Measurements from ENCODE around the gene DAW1.

Gene DAW1

GRCh38 chr2:227886149-227886548, 14.7 kb downstream of the DAW1 start:
- Histone ChIP-seq H3K27me3 (ENCODE audit: control insufficient read depth, insufficient read depth, low read length) (no peaks in the 10 kb centered on the region), H3K9me3 (ENCODE audit: control insufficient read depth, low read length) (no peaks in the 10 kb centered on the region), H3K9ac (ENCODE audit: low read length) (no peak overlapping the region), H3K4me3 (ENCODE audit: low read length) (no peak overlapping the region), H3K36me3 (ENCODE audit: control insufficient read depth, insufficient read depth, low read length) (no peaks in the 10 kb centered on the region), H3K4me1 (ENCODE audit: control insufficient read depth, insufficient read depth, low read length) (no peaks in the 10 kb centered on the region)

DNA sequence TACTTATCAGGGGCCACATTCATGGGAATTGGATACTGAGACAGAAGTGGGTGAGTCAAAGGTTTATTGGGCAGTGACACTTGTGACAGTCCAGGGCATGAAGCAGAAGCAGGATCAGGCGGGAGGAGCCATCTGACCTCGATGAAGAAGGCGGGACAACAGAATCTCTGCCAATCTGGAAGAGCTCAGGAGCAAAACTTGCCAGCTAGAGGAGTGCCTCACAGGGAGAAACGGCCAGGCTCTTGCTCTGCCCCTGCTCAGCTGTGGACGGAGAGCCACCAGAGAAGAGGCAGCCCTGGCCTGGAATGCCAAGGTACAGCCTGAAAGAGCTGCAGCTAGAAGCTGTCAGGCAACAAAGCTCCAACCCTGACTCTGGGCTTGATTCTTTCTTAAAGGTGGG, 16.9 kb downstream of the DAW1 start:
- no peaks in the 10 kb centered on the region for H3K4me1 ChIP-seq (ENCODE audit: control insufficient read depth, insufficient read depth, low read length)
- no peaks in the 10 kb centered on the region for H3K9me3 ChIP-seq (ENCODE audit: control insufficient read depth, low read length)
- H3K9ac ChIP-seq (ENCODE audit: low read length): no peak overlapping the region
- H3K36me3 ChIP-seq (ENCODE audit: control insufficient read depth, insufficient read depth, low read length): no peaks in the 10 kb centered on the region
- no peak overlapping the region for H3K4me3 ChIP-seq (ENCODE audit: low read length)
- H3K27me3 ChIP-seq (ENCODE audit: control insufficient read depth, insufficient read depth, low read length): no peaks in the 10 kb centered on the region

DNA sequence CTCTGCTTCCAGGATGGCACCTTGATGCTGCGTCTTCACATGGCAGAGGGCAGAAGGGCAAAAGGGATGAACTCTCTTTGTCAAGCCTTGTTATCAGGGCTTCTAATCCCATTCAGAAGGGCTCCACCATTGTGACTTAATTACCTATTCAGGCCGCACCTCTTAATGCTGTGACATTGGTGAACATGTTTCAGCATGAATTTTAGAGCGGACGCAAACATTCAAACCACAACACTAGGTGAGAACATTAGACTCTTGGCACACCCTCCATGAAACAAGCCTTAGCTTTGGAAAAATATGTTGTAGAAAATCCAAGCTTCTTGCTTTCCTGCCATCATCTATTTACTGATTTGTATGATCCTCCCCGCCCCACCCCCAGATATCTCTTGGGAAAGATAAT, 17.9 kb downstream of the DAW1 start:
- H3K27me3 ChIP-seq (ENCODE audit: control insufficient read depth, insufficient read depth, low read length): no peaks in the 10 kb centered on the region
- H3K9ac ChIP-seq (ENCODE audit: low read length): no peak overlapping the region
- no peaks in the 10 kb centered on the region for H3K36me3 ChIP-seq (ENCODE audit: control insufficient read depth, insufficient read depth, low read length)
- H3K4me3 ChIP-seq (ENCODE audit: low read length): no peak overlapping the region
- no peaks in the 10 kb centered on the region for H3K4me1 ChIP-seq (ENCODE audit: control insufficient read depth, insufficient read depth, low read length)
- H3K9me3 ChIP-seq (ENCODE audit: control insufficient read depth, low read length): no peaks in the 10 kb centered on the region

GRCh38 chr2:227890495-227891079, 19.2 kb downstream of the DAW1 start:
- Histone ChIP-seq H3K9me3 (ENCODE audit: control insufficient read depth, low read length) (no peaks in the 10 kb centered on the region), H3K9ac (ENCODE audit: low read length) (no peak overlapping the region), H3K4me1 (ENCODE audit: control insufficient read depth, insufficient read depth, low read length) (no peaks in the 10 kb centered on the region), H3K36me3 (ENCODE audit: control insufficient read depth, insufficient read depth, low read length) (no peaks in the 10 kb centered on the region), H3K27me3 (ENCODE audit: control insufficient read depth, insufficient read depth, low read length) (no peaks in the 10 kb centered on the region), H3K4me3 (ENCODE audit: low read length) (no peak overlapping the region)

DNA sequence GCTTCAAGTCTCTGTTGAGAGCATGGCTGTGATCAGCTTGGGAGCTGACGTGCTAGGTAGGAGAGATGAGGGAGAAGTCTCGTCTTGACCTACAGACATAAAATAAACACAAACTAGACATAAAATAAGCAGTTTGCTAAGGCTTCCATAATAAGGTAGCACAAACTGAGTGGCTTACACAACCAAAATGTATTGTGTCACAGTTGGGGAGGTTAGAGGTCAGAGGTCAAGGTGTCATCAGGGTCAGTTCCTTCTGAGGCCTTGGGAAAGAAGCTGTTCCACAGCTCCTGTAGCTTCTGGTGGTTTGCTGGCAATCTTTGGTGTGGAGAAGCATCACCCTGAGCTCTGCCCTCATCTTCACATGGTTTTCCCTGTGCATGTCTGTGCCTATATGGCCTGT, 20.2 kb downstream of the DAW1 start:
- H3K27me3 ChIP-seq (ENCODE audit: control insufficient read depth, insufficient read depth, low read length): no peaks in the 10 kb centered on the region
- H3K4me3 ChIP-seq (ENCODE audit: low read length): no peak overlapping the region
- no peaks in the 10 kb centered on the region for H3K36me3 ChIP-seq (ENCODE audit: control insufficient read depth, insufficient read depth, low read length)
- H3K9me3 ChIP-seq (ENCODE audit: control insufficient read depth, low read length): no peaks in the 10 kb centered on the region
- H3K4me1 ChIP-seq (ENCODE audit: control insufficient read depth, insufficient read depth, low read length): no peaks in the 10 kb centered on the region
- H3K9ac ChIP-seq (ENCODE audit: low read length): no peak overlapping the region

- no peaks in the 10 kb centered on the region for H3K36me3 ChIP-seq (ENCODE audit: control insufficient read depth, insufficient read depth, low read length)
- peaks cover 14% of the 10 kb centered on the region for H3K27me3 ChIP-seq (ENCODE audit: control insufficient read depth, insufficient read depth, low read length)
- no peak overlapping the region for H3K4me3 ChIP-seq (ENCODE audit: low read length)
- no peaks in the 10 kb centered on the region for H3K4me1 ChIP-seq (ENCODE audit: control insufficient read depth, insufficient read depth, low read length)
- H3K9me3 ChIP-seq (ENCODE audit: control insufficient read depth, low read length): no peaks in the 10 kb centered on the region
- H3K9ac ChIP-seq (ENCODE audit: low read length): no peak overlapping the region
These were observed 31.9 kb downstream of the DAW1 start for GRCh38 chr2:227903381-227903780.

- no peaks in the 10 kb centered on the region for H3K9me3 ChIP-seq (ENCODE audit: control insufficient read depth, low read length)
- peaks cover 7% of the 10 kb centered on the region for H3K27me3 ChIP-seq (ENCODE audit: control insufficient read depth, insufficient read depth, low read length)
- H3K36me3 ChIP-seq (ENCODE audit: control insufficient read depth, insufficient read depth, low read length): no peaks in the 10 kb centered on the region
- no peaks in the 10 kb centered on the region for H3K4me1 ChIP-seq (ENCODE audit: control insufficient read depth, insufficient read depth, low read length)
- no peak overlapping the region for H3K9ac ChIP-seq (ENCODE audit: low read length)
- H3K4me3 ChIP-seq (ENCODE audit: low read length): no peak overlapping the region
These were observed 35.6 kb downstream of the DAW1 start for GRCh38 chr2:227906991-227907390.

DNA sequence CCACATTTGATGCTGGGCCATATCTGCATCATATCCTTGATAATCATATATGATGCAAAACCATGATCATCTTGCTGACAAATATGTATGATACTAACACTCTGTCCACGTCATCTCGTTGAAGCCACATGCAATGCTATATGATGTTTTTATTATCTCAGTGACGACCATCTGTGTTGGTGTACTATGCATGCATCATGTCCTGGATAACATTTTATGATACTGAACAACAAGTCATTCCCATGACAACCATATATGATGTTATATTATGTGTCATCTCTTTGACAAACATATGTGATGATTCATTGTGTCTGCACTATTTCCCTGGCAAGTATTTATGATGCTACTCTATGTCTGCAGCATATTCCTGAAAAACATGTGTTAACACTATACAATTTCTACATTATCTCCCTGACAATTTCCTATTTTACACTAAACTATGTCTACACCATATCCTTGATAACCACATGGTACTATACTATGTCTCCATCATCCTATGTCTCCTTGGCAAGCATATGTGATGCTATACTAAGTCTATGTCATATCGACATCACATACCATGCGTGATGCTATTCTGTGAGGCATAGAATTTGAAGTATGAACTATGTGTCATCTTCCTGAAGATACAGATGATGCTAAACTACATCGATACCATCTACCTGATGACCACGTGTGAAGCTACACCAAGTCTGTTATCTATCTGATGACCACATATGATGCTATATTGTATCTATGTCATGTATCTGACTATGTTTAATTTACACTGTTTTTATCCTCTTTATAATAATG, 37.0 kb downstream of the DAW1 start:
- Histone ChIP-seq H3K36me3 (ENCODE audit: control insufficient read depth, insufficient read depth, low read length) (no peaks in the 10 kb centered on the region), H3K27me3 (ENCODE audit: control insufficient read depth, insufficient read depth, low read length) (no peaks in the 10 kb centered on the region)

DNA sequence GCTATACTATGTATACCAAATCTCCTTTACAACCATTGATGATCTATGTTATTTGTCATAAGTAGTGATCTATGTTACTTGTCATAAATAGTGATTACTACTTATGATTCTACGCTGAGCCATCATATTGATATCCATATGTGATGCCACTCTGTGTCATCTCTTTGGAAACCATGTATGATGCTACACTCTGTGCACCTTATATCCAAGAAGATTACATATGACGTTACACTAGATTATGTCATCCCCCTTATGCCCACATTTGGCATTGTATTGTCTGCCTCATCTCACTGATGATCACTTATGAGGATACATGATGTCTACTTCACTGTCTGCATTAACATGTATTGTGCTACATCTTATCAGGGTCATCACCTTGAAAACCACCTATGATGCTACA, 42.9 kb downstream of the DAW1 start:
- Histone ChIP-seq H3K9me3 (ENCODE audit: control insufficient read depth, low read length) (no peaks in the 10 kb centered on the region), H3K36me3 (ENCODE audit: control insufficient read depth, insufficient read depth, low read length) (no peaks in the 10 kb centered on the region), H3K27me3 (ENCODE audit: control insufficient read depth, insufficient read depth, low read length) (no peaks in the 10 kb centered on the region), H3K4me3 (ENCODE audit: low read length) (no peak overlapping the region), H3K4me1 (ENCODE audit: control insufficient read depth, insufficient read depth, low read length) (no peaks in the 10 kb centered on the region), H3K9ac (ENCODE audit: low read length) (no peak overlapping the region)

More for the DNA sequence above, 37.0 kb downstream of the DAW1 start:
- no peak overlapping the region for H3K4me3 ChIP-seq (ENCODE audit: low read length)
- no peaks in the 10 kb centered on the region for H3K9me3 ChIP-seq (ENCODE audit: control insufficient read depth, low read length)
- H3K9ac ChIP-seq (ENCODE audit: low read length): no peak overlapping the region
- H3K4me1 ChIP-seq (ENCODE audit: control insufficient read depth, insufficient read depth, low read length): no peaks in the 10 kb centered on the region

GRCh38 chr2:227921648-227922047, 50.2 kb downstream of the DAW1 start:
- H3K4me1 ChIP-seq (ENCODE audit: control insufficient read depth, insufficient read depth, low read length): peaks cover 8% of the 10 kb centered on the region
- H3K4me3 ChIP-seq (ENCODE audit: low read length): no peak overlapping the region

GRCh38 chr2:227932001-227932400, 60.6 kb downstream of the DAW1 start:
- no peaks in the 10 kb centered on the region for H3K36me3 ChIP-seq (ENCODE audit: control insufficient read depth, insufficient read depth, low read length)
- no peak overlapping the region for H3K9ac ChIP-seq (ENCODE audit: low read length)
- no peaks in the 10 kb centered on the region for H3K4me1 ChIP-seq (ENCODE audit: control insufficient read depth, insufficient read depth, low read length)
- no peaks in the 10 kb centered on the region for H3K27me3 ChIP-seq (ENCODE audit: control insufficient read depth, insufficient read depth, low read length)
- H3K4me3 ChIP-seq (ENCODE audit: low read length): no peak overlapping the region
- H3K9me3 ChIP-seq (ENCODE audit: control insufficient read depth, low read length): peaks cover 4% of the 10 kb centered on the region

More at GRCh38 chr2:227921648-227922047, 50.2 kb downstream of the DAW1 start:
- H3K36me3 ChIP-seq (ENCODE audit: control insufficient read depth, insufficient read depth, low read length): no peaks in the 10 kb centered on the region
- no peak overlapping the region for H3K9ac ChIP-seq (ENCODE audit: low read length)
- H3K9me3 ChIP-seq (ENCODE audit: control insufficient read depth, low read length): no peaks in the 10 kb centered on the region
- H3K27me3 ChIP-seq (ENCODE audit: control insufficient read depth, insufficient read depth, low read length): no peaks in the 10 kb centered on the region

GRCh38 chr2:227932403-227932802, 61.0 kb downstream of the DAW1 start:
- Histone ChIP-seq H3K9me3 (ENCODE audit: control insufficient read depth, low read length) (peaks cover 4% of the 10 kb centered on the region), H3K4me1 (ENCODE audit: control insufficient read depth, insufficient read depth, low read length) (no peaks in the 10 kb centered on the region), H3K27me3 (ENCODE audit: control insufficient read depth, insufficient read depth, low read length) (no peaks in the 10 kb centered on the region), H3K36me3 (ENCODE audit: control insufficient read depth, insufficient read depth, low read length) (no peaks in the 10 kb centered on the region), H3K9ac (ENCODE audit: low read length) (no peak overlapping the region), H3K4me3 (ENCODE audit: low read length) (no peak overlapping the region)

Data from mucosa of stomach (tissue), 1 donor.